ENCODE results near the gene SCD5.
A peak's percentile ranks its signal among the peaks of the same experiment; 100 is the strongest.

SCD5 gene

DNA sequence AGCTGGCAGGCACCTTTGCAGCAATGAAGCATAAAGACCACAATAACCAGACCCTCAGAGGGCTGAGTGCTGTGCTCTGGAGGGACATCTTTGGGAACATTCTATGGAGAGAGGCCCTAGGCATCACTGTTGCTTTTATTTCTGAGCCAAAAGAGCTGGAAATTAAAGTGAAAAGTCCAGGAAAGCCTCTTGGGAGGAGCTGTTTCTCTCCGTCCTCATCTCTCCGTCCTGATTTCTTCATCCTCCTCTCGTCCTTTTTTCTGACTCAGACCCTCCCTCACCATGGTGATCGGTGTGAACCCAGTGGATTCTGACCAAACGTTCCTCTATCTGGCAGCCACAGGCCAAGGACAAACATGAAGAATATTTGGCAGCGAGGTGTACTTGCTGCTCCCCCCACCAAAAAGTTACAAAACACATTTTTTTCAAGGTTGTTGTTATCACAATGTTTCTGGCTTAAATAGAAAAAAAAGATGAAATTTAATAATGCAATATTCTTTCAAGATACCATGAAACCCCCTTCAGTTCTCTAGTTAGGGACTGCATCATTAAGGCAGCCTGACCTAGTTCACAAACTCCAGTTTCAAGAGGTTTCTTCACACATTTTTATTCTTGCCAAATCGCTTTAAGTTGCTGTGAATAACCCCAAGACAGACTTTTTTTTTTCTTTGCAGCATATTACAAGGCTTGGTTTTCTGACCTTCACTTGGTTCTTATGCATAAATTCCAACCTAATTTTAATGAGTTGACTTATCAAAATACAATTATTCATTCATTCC lies 80.2 kb downstream of the SCD5 start:
- no peak for DNase-seq

DNA sequence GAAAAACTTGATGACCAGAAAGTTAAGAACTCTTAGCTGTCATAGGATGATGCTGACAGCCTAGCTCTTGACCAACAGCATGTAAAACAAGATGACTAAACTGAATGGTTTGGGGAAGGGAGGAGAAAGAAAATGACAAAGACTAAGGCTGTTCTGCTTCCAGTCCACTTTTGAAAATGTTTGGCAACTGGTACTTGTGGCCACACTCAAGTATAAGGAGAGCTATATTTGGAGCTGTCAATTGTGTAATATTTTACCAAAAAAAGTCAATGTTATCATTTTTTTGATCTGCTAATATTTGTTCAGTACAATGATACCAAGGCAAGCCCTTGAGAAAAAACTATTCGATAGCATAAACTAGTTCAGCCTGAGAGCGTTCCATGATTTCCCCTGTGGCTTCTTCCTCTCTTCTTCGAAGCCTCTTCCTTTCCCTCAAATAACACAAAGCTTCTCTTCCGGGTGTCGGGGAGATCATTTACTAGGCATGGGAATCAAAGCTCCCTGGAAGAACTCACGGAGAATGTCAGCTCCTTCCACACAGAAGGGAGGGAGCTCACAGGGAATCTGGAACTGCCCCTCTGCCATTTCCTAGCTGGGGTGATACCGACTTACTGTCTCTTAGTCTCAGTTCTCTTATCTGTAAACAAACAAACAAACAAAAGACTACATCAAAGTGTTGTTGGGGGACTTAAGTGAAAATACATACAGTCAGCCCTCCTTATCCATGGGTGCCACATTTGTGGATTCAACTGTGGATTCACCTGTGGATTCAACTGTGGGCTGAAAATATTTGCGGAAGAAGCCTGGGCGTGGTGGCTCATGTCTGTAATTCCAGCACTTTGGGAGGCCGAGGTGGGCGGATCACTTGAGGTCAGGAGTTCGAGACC lies 82.6 kb downstream of the SCD5 start:
- DNase-seq, result no peak

DNA sequence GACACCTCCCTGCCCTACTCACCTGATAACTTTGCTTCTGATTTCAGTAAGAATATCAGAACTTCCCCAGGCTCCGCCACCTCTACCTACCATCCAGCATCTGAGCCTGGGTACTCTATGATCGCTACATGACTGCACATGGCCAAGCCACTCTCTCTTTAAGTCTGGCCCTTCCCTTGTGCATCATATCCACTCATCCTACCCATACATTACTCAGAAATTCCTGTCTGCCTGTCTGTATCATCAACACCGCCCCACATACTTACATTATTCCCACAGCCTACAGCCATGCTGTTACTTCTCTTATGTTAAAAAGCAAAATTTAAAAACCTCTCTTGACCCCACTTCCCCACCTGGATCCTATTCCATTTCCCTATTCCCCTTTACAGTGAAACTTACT lies 84.7 kb downstream of the SCD5 start:
- no peak for DNase-seq

DNA sequence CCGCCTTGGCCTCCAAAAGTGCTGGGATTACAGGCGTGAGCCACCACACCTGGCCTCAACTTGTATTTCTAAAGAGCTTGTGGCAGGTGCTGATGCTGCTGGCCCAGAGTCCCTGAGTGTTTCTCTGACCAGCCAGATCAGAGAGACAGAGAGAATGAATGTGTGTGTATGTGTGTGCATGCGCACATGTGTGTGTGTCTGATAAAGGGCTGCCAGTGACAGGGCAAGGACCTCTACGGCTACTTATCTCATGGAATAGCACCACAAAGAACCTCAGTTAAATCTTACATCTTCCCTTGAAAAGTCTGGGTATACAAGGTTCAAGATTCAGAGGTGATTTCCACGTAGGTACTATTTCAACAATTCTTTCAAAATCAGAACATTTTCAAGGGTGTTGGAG lies 86.0 kb downstream of the SCD5 start:
- no peak for DNase-seq

DNA sequence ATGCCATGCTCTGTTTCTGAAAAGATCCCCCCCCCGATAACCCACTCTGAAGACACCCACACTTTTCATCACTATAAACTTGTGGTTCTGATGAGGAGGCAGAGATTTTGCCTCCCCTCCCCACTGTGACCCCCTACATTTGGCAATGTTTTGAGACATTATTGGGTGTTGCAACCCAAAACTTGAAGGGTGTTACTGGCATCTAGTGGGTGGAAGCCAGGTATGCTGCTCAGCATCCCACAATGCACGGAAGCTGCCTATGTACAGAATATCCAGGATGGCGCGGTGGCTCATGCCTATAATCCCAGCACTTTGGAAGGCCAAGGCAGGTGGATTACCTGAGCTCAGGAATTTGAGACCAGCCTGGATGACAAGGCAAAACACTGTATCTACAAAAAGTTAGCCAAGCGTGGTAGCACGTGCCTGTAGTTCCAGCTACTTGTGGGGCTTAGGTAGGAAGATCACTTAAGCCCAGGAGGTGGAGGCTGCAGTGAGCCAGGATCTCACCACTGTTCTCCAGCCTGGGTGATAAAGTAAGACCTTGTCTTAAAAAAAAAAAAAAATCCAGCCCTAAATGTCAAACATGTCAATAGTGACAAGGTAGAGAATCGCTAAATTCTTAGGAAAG lies 87.3 kb downstream of the SCD5 start:
- no peak for DNase-seq

DNA sequence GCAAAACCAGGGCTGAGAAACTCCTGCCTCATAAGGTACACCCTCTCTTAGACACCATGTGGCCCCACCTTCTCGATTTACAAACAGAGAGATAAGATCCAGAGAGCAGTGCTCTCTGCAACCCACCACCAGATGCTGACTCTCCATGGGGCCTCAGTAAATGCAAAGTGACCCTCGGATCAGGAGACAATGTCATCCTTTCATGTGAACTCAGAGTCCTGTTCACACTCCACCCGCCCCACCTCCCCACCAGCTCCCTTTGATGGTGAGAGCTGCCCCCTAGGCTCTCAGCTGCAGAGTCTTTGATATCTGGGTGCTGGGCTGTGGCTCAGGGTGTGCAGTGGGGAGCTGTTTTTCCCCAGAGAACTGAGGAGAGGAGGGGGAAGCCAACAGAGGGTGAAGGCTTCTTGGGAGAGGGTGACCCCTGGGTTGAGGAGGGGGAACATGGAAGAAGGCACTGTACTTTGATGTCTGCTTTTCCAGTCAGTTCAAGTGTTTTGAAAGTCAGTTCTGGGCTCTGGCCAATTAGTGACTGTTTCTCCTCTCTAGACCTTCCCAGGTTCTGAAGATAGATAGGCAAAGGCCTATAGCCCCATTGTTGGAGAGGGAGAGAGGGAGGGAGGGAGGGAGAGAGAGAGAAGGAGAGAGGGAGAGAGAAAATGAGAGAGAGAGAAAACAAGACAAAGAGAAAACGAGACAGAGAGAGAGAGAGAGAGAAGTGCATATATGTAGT lies 88.2 kb downstream of the SCD5 start:
- DNase-seq, result peak; percentile 64

DNA sequence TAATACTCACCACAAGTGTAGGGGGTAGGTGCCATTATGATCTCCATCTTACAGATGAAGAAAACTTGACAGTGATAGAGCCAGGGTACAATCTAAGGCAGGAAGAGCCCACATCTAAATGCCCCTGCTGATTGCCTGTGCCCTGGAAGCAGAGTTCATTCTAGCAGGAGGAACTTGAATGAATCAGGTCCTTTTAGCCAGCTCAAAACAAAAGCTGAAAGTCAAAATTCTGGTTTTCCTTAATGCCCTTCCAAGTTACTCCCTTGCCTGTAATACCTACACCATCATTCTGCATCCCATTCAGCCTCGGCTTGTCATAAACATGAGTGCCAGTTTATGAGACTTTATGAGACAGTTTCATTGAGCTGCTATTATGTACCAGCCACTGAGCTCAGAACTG lies 89.6 kb downstream of the SCD5 start:
- no peak for DNase-seq

DNA sequence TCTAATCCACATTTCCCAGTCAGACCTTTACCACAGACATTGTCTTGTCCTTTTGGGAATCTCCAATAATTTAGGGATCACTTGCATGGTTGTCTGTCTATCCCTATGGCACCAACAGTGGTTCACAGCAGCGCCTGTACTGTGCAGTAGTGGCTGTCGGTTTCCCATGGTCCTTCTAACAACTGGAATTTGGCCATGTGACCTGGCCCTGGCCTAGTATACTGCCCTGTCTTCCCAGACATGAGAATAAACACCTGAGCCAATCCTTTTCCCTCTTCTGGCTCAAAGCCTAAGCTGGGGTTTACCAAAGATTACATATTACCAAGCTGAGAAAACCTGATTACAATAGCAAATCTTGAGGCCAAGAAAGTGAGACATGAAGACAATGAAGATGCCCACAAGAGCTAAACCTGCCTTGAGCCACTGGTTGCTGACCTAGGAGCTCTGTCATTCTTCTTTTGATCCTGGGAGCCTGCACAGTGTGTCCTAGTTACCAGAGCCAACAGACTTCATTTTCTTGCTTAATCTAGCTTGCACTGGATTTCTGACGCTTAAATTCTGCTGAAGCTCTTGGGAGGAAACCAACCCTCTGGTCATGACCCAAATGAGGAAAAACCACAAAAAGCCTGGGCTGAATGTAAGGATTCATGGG lies 92.1 kb downstream of the SCD5 start:
- no peak for DNase-seq

DNA sequence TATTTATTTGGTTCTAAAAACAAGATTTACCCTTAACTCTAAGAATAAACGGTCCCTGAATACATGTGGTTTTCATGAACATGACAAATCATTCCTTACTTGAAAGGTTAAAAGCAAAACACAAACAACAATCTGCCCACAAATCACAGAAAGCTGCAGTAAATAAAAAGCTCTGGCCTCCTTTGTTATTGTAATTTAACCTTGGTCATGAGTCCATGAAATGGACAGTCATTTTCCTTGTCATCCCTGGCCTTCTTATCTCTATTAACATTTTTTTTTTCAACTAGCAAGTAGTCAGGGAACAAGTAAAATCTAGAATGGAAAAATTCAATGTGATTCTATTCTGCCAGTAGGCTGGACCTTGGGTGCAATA lies 92.7 kb downstream of the SCD5 start:
- no peak for DNase-seq

DNA sequence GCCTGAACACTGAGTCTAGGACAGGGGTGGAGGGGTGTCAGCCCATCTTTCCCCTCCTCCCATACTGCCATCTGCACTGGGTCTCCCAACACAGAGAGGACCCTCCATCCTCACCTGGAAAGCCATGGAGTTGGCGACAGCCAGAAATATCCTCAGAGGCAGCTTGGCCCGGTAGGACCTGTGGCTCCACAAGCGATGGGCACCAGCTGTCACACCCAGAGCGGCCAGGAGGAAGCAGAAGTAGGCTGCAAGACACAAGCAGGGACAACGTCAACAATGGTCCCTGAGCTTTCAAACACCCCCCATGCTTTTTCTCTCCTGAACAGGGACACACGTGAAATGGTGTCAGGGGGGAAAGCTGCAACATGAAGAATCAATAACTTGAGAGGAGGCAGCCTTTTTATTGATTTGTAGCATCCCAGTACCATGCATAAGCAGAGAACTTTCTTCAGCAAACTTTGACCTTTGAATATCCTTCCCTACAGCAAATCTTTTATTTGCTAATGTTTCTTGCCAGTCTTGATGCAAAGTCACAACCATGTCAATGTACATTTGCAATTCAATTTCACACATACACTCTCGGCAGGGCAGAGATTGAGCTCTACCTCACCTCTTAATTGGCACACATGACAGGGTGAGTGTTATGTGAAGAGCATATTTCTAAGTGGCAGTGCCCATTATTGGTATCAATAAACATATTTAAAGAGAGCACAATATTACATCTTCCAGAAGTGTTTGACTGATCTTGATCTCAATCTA lies 93.2 kb downstream of the SCD5 start:
- DNase-seq, result no peak

DNA sequence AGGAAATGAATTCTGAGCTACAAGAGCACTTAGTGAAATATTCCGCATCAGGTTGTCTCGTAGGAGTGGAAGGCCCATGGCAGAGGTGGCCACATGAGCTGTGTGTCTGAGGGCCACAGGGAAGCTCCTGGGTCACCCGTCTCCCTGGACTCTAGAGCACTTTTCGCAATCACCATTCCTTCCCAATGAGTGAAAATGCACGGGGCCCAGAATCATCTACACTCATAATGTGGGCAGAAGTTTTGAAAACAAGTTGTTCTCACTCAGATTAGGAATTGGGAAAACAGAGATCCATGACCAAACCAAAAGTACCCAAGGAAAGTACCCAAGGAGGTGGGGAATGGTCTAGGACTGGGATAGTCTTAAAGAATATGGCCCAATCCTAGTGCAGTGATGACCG lies 94.4 kb downstream of the SCD5 start:
- no peak for DNase-seq

DNA sequence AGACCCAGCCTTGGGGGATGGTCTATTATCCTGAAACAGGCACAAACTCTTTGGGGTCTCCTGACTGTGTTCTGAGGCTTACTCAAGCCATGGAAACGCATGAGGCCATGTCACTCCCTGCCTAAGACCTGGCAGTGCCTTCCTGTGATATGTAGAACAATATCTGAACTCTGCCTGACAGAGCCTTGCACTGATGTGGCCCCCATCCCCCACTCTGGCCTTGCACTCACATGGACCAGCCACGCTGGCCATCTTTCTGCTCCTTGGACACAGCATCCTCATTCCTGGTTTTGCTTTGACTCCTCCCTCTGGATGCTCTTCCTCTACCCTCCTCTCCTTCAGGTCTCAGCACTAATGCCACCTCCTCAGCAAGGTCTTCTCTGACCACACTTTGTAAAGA lies 100.2 kb downstream of the SCD5 start:
- no peak for DNase-seq

DNA sequence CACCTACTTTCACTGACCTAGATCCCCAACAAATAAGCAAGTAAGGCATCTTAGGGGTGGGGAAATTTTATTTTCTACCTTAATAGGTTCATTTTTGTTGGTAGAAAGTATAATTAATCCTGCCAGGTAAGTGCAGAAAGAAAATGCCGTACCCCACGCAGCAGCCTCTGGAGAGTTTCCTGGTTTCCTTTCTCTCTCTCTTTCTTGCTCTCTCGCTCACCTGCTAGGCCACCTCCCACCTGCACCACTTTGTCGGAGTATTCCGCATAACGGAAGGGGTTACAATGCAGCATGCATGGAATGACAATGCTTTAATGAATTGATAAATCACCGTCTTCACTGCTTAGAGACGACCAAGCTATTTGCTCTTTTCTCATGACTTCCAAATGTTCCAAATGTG lies 101.0 kb downstream of the SCD5 start:
- no peak for DNase-seq

DNA sequence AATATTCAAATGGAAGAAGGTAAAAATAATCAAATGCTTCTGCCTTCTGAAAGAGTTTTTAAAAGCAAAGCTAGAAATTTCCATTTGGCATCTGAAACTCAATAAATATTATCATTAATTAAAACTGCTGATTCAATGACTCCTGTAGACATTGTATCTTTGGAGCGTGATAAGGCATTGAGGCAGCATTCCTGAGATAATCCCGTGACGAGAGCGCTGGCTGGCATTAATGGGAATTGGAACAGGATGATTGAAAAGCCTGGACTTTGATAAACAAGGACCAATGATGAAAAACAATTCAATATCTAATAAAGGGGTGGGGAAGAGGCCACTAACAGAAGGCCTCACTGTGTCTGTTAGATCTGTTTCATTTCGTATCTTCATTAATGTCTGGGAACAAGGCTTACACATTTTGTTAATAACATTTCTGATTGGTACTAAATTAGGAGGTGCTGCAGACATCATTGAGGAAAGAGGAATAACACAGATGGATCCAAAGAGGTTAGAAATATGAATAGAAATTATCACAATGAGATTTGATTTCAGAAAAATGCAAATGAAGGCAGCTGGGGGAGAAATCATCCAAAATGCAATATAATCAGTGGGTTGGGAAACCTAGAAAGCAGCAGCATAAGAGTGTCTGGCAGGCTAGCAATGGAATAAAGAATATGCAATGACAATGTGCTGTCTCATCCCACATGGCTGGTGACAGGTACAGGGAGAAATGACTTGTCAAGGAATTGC lies 102.3 kb downstream of the SCD5 start:
- no peak for DNase-seq

DNA sequence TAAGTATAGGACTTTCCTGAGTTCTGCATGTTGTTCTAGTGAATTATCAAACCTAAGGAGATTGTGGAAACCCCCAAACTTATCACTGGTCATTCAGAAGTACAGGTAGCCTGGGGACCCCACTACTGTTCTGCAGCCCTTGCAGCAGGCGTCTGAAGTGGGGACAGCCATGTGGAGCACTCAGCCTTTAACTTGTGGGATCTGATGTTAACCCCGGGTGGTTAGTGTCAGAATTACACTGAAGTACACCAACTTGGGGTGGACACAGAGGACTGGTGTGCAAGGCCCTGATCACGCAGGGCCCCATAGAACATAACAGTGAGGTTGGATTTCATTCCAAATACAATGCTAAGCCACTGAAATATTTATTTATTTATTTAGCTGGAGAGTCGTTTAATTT lies 103.7 kb downstream of the SCD5 start:
- no peak for DNase-seq

DNA sequence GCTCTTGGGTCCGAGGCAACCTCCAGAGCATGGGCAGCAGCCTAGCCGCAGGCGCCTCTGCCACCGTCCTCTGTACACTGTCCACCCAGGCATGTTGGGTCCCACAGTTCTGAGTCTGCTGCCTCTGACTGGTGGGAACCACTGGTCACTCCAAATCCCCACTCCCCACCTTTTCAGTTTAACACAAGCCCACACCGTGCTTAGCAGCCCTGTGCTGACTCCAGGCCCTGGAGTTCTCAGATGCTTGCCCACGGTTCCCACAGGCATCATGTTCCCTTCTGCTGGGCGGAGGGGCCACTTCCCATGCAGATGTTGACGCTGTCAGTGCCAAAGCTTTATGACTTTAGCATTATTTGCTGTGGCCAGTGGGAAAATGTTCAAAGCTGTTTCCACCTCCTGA lies 104.5 kb downstream of the SCD5 start:
- no peak for DNase-seq

DNA sequence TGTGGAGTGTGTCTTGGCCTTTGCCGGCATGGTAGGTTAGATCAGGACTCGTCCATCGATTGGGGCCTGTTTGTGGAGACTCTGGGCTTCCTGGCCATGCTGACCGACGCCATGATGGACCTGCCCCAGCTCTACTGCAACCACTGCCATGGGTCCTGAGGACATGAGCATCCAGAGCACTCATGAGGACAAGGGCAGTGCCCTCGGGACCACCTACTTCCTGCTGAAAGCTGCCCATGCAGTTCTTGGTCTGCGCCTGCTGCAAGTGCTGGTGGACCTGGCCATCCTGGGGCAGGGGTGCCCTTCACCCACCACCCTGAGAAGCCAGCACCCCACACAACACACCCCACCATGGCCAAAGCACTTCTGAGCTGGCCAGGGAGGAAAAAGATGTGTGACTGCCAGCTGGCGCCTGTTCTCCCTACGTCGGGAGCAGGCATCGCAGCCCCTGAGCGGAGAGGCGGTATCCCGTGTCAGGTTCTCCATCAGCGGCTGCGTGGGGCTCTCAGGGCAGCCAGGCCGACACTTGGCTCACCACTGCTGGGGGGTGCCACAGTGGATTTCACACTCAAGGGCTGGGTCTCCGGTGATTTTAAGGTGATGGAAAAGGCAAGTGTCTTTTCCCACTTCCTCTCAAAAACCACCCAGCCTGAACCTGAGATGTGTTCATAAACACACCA lies 106.4 kb downstream of the SCD5 start:
- no peak for DNase-seq

DNA sequence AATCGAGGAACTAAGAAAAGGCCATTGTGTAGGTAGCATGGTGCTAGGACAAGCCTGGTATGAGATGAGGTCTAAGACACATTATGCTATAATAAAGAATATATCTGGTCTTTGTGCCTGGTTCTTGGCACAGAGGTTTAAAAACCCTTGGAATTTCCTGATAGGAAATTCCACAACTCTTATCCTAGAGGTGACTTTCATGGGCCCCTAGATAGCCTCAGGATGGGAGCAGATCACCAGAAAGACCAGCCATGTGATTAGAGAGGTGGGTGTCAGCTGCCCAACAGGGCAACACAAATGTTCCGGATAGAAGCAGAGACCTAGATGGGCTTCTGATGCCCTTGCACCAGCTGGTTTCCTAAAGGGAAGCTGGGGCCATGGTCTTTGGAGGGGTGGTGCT lies 107.2 kb downstream of the SCD5 start:
- DNase-seq, result no peak

DNA sequence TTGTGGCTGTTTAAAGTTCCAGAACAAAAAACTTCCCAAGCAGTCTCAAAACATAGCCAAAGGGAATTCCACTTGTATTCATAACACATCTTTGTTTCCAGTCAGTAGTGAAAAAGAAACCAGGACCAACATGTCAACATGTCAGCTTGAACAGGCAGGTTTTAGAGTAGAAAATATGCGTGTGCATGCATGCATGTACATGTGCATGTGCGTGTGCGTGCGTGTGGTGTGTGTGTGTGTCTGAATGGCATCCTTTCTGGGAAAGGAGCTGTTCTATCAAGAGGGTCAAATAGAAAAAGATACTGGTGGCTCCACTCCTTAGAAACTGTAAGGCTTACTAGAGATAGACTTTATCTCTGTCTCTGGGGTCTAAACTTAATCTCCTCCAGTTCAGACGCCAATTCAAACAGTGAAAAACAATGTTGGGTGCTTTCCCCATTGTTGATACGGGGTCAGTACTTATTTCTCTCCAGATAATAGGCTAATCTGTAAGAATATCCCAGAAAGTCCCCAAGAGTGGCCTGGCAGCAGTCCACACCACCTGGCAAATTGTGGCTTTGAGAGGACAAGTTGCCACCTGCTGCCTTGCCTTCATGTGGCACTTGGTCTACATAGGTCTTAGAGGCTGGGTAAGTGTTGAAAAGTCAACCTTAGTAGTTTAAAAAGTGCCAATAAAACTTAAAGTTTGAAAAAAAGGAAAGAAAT lies 110.4 kb downstream of the SCD5 start:
- DNase-seq, result no peak

DNA sequence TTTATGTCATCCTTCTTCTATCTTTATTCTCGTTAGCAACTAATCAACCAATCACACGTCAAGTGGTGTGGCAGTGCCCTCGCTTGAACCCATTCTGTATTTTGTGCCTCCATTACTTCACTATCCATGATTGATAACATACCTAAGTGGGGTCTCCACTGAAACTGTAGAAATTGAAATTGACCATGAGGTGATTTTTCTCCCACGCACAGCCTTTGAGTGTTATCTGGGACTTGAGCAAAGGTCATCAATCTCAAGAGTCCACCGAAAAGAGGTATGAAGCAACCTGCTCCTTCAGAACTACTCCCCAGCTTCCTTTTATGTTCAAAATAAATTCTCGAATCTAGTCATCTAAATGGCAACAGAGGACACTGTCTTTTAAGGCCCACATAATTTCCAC lies 111.1 kb downstream of the SCD5 start:
- no peak for DNase-seq
